NCI-H2196 (cell line): ENCODE data around the gene TLR10.
"Not testable (repeated sequence)": the region's sequence is repeated elsewhere in the genome, so short reads cannot be mapped to it uniquely, and the experiment has no call there.

Experiments
- DNase-seq: peaks from one replicate; lab custom pipeline; 2025; ENCODE audit not compliant: unreplicated experiment; lab: John Stamatoyannopoulos, UW

TLR10 gene

DNA sequence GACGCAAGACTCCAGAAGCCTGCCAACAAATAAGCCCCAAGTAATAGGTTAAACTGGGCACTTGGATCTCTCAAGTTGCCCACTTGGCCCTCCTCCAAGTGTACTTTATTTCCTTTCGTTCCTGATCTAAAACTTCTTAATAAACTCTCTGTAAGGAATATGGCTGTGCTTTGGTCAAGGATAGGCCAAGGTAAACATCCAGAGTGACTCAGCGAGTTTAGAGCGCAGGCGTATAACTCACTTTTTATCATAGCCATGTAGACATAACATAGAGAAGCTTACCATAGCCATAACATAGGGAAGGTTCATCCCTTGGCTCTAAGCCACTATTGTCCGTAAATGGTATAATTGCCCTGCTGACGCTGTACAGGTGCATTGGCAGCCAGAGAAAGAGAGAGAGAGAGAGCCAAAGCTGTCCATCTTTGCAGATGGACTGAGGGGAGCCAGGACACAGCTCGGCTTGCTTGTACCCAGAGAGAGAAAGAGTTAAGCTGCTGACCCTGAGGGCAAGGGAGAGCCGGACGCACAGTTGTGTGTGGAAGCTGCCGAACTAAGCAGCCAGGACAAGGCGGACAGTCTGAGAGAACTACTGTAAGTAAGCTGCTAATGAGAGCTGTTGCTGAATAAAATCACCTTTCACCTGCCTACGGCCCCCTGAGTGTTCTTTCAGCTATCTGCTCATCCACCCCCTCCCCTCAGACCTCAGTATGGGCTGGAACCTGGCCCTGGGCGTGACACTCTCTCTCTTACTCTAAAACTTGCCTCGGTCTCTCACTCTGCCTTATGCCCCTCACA lies 20.0 kb upstream of the TLR10 start:
- DNase-seq: no peak

DNA sequence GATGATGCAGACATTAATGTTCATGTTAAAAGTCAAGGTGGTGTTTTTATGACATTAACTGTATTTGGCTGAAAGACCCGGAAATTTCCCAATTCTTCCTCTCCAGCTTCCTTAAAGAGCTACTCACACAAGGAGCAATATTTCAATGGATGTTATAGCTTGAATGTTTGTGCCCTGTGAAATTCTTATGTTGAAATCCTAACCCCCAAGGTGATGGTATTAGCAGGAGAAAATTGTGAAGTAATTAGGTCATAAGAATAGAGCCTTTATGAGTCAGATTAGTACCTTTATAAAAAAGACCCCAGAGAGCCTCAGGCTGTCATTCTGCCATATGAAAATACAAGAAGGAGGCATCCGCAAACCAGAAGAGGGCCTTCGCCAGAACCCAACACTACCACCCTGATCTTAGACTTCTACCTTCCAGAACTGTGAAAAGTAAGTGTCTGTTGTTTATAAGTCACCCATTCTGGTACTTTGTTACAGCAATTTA lies 18.2 kb upstream of the TLR10 start:
- DNase-seq: no peak

DNA sequence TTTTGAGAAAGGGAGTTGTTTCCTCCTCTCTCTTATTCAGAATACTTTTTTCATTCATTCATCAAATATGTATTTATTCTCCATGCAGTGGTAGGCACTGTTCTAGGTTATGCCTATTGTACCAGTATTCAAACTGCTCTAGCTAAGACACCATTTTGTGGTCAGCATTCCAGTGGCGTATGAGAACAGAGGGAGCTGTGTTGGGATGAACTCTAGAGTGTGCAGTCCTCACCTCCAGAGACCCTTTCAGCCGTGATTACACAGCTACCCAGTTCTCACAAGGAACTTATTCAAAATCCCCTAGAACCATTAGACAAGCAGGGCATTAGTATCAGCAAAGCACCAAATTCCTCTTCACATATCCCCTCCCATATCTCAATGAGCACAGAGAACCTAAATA lies 17.6 kb upstream of the TLR10 start:
- DNase-seq: no peak

DNA sequence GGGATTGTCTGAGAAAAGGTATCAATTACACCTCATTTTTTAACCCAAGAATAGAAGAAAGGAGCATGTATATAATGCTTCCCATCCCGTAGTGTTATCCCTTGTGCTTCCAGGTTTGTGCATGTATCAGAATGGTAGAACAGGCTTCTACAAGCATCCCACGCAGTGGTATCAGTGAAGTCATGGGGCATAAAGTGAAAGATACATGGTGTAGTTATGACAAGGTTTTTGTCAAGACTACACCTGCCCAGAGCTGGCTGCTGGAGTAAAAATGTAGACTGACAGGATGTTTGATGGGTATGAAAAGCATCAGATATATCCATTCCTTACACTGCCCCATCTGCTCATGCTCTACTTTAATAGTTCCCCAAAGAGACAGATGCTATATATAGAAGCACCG lies 12.3 kb upstream of the TLR10 start:
- DNase-seq: no peak

DNA sequence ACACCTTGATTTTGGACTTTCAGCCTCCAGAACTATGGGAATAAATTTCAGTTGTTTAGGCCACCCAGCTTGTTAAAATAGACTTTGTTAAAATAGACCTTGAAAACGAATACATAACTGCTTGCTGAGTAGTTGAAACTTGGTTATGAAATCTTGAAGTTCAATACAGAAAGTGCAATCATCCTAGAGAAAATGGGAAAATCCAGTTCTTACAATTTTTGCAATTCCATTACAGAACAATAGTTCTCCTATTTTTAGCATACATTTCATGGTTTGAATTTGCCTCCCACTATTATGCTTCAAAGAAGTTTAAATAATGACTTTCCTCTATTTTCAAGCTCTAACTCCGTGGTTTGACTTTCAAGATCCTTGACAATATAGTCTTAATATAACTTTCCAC lies 11.3 kb upstream of the TLR10 start:
- DNase-seq: no peak

DNA sequence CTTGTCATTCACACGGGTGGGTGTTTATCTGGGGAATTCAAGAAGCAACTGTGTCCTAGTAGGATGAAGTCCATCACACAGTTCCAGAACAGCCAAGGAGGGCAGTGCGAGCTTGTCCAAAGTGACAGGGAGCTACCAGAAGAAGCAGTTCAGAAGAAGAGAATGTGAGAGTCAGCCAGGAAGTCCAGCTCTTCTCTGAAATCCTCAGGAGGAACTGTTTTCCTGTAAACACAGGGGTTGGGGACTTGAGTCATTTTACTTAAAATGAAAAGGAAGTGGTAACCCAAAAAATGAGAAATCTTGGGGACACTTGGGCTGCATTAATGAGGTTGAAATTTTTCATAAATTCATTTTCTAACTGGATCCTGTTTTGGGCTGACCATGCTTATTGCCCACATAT lies 8.2 kb upstream of the TLR10 start:
- no peak for DNase-seq

DNA sequence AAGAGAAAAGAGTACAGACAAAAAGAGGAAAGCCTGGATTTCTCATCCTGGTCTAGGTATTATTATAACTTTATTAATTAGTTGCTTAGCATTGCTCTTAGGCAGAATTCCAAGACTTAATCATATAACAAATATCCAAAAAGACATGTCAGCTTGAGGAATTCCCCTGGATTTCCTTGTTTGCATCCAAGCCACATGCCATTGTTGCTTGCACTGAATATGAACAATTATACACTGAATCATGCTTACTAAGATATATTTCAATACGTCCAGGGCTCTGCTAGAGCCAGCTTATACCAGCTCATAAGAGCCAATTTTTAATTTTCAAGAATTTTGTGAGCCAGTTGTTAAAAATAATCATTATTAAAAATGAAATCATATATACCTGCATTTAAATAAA lies 5.5 kb upstream of the TLR10 start:
- no peak for DNase-seq

DNA sequence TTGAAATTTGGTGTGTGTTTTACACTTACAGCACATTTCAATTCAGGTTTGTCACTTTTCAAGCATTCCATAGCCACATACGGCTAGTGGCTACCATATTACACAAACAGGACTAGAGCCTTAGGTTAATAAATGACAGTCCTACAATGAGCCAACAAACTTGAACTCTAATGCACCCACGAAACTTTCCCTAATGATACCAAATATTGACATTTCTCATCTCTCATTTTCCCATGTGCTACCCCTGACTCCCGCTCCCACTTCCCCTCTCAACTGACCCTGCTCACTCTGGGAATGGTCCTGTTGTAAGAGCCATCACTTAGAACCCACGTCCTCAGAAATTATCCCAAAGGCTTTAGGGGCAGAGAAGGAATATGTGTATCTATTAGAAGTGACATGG lies 4.9 kb upstream of the TLR10 start:
- DNase-seq: no peak

DNA sequence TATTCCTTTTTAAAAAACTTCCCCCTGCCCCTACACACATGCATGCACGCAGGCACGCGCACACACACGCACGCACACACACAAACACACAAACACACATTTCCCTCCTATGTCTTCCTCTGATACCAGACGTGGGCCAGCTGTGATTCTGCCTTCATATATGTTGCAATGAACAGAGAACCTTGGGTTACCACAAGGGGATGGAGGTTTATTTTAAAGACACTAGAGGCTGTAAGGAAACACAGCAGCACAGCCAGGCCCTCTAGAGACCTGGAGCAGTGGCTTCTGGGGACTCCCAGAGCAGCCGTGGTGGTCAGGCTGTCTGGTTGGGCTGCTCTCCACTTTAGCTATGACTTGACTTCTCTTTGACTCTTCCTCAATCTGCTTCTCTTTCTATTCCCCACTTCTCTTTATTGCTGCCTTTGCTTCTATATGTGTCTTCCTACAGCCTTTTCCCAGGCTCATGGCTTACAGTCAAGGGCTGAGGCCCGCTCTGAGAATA lies 3.2 kb upstream of the TLR10 start:
- no peak for DNase-seq

DNA sequence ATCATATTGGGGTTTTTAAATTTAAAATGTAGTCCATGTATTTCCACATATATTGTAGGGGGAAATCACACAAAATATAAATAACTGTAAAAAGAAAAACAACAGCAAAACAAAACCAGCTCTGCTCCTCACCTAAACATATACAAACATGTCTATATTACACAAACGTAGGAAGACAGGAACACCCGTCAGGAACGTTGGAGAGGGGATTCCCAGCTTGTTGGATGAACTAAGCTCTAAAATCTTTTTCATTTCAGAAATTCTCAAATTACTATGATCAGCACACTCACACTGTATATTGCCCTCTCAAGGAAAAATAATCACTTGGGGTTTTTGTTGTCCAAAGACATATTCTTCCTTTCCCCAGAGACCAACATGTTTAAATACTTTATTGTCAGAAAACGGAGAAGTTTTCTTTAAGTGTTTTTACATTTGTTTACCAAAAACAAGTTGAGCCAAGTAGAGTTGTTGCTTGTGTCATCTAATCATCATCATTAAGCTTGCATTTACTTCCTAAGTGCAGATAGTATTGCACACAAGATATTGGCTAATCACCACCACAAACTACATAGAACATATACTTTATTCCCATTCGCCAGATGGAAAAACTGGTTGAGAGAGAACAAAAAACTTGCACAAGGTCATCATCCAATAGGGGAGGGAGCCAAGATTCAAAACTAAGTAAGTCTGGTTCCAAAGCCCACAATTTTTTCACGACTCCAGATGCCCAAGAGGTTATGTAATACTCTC lies 2.4 kb upstream of the TLR10 start:
- DNase-seq: no peak

DNA sequence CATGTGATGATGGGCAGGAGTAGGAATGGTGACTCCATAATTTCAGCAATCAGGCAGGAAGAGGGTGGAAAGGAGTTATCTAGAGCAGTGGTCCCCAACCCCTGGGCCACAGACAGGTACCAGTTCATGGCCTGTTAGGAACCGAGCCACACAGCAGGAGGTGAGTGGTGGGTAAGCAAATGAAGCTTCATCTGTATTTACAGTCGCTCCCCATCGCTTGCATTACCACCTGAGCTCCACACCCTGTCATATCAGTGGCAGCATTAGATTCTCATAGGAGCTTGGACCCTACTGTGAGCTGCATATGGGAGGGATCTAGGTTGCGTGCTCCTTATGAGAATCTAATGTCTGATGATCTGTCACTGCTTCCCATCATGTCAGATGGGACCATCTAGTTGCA lies 1.4 kb upstream of the TLR10 start:
- no peak for DNase-seq

DNA sequence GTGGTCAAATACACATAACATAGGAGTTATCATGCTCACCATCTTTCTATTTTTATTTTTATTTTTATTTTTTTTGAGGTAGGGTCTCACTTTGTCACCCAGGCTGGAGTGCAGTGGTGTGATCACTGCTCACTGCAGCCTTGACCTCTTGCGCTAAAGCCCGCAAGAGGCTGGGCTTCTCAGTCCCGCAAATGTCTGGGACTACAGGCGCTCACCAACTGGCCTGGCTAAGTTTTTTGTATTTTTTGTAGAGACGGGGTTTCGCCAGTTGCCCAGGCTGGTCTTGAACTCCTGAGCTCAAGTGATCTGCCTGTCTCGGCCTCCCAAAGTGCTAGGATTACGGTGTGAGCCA lies 295 bp upstream of the TLR10 start:
- no peak for DNase-seq

DNA sequence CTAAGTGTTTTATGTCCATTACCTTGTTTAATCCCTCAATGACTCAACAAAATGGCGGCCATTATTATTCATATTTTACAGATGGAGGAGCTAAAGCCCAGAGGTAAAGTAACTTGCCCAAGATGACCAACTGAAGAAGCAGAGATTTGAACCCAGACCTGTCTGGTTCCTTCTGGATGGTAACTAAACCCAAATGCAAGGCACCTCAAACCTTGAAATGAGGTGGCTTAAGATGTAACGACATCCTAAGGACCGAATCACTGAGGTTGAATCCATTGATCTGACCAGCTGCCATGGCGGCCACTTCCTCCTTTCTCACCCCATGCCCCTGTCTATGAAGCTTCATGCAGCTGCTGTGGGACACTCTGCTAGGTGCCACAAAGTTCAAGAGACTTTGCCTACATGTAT lies 932 bp downstream of the TLR10 start:
- DNase-seq: no peak

DNA sequence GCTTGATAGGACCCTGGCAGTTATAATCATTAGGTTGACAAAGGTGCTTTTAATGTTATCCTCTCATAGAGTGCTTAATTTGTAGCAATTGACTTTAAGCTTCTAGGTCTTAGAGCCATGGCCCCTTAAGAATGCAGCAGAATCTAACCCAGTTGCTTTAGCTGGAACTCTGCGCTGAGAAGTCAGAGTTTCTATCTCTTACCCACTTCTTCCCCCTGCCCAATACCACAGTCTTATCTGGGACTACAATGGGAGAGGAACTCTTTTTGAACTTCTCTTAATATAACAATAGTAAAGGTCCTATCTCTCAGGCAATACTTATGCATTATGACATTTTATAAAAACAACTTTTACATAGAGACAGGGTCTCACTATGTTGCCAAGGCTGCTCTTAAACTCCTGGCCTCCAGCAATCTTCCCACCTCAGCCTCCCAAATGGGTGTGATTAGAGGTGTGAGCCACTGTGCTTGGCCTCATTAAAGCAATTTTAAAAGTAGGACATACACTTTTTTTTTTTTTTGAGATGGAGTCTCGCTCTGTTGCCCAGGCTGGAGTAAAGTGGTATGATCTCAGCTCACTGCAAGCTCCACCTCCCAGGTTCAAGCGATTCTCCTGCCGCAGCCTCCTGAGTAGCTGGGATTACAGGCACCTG lies 1.8 kb downstream of the TLR10 start:
- DNase-seq: no peak

DNA sequence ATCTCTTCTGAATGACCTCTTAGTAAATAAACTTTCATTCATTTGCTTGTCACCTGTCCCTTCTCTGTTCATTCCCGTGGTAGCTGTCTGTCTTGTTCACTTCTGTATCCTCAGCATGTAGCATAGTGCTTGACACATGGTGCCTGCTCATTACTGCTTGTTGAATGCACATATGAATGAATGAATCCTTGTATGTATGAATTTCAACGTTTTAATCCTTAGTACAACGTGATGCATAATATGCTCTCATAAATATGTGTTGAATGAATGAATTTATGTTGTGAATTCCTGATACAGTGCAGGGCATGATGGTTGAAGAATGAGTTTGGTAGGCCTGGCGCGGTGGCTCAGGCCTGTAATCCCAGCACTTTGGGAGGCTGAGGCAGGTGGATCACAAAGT lies 3.0 kb downstream of the TLR10 start:
- no peak for DNase-seq

DNA sequence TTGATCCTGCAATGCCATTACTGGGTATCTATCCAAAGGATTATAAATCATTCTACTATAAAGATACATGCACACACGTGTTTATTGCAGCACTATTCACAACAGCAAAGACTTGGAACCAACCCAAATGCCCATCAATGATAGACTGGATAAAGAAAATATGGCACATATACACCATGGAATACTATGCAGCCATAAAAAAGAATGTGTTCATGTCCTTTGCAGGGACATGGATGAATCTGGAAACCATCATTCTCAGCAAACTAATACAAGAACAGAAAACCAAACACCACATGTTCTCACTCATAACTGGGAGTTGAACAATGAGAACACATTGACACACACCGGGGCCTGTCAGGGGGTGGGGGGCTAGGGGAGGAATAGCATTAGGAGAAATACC lies 4.9 kb downstream of the TLR10 start:
- not testable (repeated sequence) for DNase-seq

DNA sequence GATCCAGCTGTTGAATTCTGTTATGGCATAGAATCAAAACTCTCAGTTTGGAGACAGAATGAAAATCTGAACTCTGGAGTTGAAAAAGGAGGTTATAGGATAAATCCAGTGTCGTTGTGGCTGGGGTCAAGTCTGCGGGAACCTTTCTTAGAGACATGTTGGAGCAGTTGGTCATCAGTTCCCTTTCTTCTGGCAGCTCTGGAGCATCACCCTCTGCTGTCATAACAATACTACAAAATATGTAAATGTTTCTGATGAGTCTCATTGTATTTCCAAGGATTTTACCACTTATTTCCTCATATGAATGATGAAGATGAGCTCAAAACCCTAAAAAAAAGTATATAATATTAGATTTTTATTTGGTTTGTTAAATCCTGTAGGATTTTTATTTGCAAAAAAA lies 7.5 kb downstream of the TLR10 start:
- DNase-seq: no peak

DNA sequence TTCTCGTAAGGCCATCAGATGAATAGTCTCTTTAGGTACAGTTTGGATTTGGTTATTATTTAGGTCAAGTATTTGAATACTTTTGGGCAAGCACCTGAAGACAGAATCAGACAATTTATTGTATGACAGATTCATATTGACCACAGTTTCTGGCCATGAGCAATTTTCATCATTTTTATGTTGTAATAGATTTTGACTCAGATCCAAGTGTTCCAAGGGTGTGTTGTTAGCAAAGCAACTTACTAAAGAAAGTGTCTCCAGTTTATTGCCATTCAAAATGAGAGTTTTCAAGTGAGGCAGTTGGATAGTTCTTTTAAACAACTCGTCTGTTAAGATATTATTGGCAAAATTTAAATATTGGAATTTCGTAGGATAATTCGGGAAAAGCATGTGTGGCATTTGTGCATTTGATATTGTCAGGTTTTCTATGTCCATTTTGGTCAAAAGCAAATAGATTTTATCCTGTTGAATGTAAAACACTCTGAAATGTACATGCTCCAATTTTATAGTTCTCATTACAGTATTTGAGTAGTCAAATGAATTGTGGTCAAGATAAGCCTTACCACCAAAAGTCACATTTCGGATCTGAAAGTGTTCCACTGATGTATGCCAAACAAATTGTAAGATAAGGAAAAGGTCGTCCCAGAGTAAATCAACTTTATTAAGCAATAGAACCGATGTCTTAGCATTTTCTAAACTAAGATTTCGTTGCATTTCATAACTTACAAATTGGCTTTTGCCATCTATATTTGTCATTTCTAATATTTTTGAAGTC lies 8.4 kb downstream of the TLR10 start:
- no peak for DNase-seq

DNA sequence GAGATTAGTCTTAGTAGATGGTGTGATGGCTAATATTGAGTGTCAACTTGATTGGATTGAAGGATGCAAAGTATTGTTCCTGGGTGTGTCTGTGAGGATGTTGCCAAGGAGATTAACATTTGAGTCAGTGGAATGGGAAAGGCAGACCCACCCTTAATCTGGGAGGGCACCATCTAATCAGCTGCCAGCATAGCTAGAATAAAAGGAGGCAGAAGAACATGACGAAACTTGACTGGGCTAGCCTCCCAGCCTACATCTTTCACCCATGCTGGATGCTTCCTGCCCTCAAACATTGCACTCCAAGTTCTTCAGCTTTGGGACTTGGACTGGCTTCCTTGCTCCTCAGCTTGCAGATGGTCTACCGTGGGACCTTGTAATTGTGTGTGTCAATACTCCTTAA lies 12.5 kb downstream of the TLR10 start:
- DNase-seq: not testable (repeated sequence)

DNA sequence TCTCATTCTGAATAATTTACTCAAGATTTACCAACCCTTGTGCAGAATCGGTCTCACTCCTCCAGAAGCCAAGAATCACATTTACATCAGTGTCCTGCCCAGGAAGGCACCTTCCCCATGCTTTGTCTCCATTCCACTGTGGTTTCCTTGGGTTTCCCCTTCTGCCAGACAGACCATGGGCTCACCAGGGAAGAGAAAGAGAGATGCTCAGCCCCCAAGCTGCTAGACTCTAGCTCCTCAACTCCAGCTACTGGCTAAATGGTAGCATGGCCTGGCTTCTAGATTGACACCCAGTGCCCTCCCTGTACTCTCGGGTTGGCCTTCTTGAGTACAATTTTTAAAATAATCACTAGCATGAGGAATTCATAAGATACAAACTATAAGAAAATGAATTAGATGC lies 12.9 kb downstream of the TLR10 start:
- DNase-seq: no peak

DNA sequence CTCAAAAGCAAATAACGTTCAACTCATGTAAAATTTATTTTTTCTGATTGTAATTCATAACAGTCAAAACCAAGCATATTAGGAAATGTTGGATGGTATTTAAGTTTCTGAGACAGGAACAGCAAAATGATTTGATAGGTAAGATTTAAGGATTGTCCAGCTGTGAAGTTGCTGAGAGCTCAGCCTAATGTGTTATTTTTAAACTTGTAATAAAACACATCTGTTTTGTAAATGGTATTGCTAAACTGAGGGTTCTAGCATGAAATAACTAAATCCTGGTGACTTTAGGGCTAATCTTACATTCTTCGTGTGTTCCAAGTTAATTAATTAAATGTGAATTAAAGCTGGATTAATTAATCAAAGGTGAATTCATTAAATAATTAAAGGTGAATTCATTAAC lies 13.3 kb downstream of the TLR10 start:
- DNase-seq: no peak
